WTC11 (cell line): Measurements from ENCODE around the gene PFKP. TPM values are rescaled to one million over a fixed set of nuclear protein-coding genes. Genes with fewer than 3 reads are reported as not detected.

Source experiments
- ATAC-seq: fragments of 200-7000 bp; cut with Tn5 transposase; 2 replicates; pipeline ENCODE4 v1.10.0; 2021; ENCODE audit warnings: mild to moderate bottlenecking, moderate library complexity
- CTCF ChIA-PET: fragments of 300-600 bp; sonication (Branson Sonifier 250); formaldehyde crosslinking; loops from one replicate; lab custom pipeline; 2021; ENCODE audit warnings: antibody characterized with exemption; lab: Charles Lee
- POLR2A ChIA-PET: fragments of 350-600 bp; sonication (Branson Sonifier 250); formaldehyde crosslinking; loops from one replicate; lab custom pipeline; 2021; ENCODE audit warnings: antibody characterized with exemption; lab: Charles Lee
- DNase-seq: peaks from one replicate; pipeline ENCODE4 v3.0.0; 2021; ENCODE audit warnings: low spot score
- H3K27ac Mint-ChIP-seq: 2 replicates; pipeline ENCODE4 v1.8.0; 2021; ENCODE audit warnings: mixed read lengths
- H3K27me3 Mint-ChIP-seq: 2 replicates; pipeline ENCODE4 v1.8.0; 2021; ENCODE audit warnings: low read depth, mild to moderate bottlenecking, moderate library complexity, mixed read lengths
- H3K36me3 Mint-ChIP-seq: 2 replicates; pipeline ENCODE4 v1.8.0; 2021; ENCODE audit warnings: mixed read lengths
- H3K4me1 Mint-ChIP-seq: 2 replicates; pipeline ENCODE4 v1.8.0; 2022; ENCODE audit warnings: mixed read lengths
- H3K4me3 Mint-ChIP-seq: 2 replicates; pipeline ENCODE4 v1.8.0; 2021; ENCODE audit warnings: mild to moderate bottlenecking, moderate library complexity, mixed read lengths
- H3K9me3 Mint-ChIP-seq: 2 replicates; pipeline ENCODE4 v1.8.0; 2021; ENCODE audit warnings: mixed read lengths
- HMGXB4 ChIP-seq: sonication (generic); formaldehyde crosslinking; IDR thresholded peaks from 2 replicates; pipeline ENCODE4 v1.8.1; 2023; ENCODE audit warnings: mild to moderate bottlenecking, moderate library complexity, missing genetic modification reagents
- JAZF1 ChIP-seq: fragments of 250-450 bp; sonication (Bioruptor Pico); IDR thresholded peaks from 2 replicates; pipeline ENCODE4 v1.9.0; 2021; ENCODE audit warnings: moderate library complexity, mild to moderate bottlenecking, inconsistent platforms
- NR3C1 ChIP-seq: sonication (generic); formaldehyde crosslinking; conservative IDR thresholded peaks from 2 replicates; pipeline ENCODE4 v1.8.1; 2023; ENCODE audit warnings: low read depth, mild to moderate bottlenecking, missing genetic modification reagents
- RELA ChIP-seq: sonication (generic); formaldehyde crosslinking; IDR thresholded peaks from 2 replicates; pipeline ENCODE4 v1.8.1; 2022; ENCODE audit warnings: missing genetic modification reagents, mild to moderate bottlenecking, borderline replicate concordance
- RORB ChIP-seq: fragments of 250-450 bp; sonication (Bioruptor Pico); IDR thresholded peaks from 2 replicates; pipeline ENCODE4 v1.9.0; 2021; ENCODE audit warnings: mild to moderate bottlenecking
- STAT6 ChIP-seq: sonication (generic); formaldehyde crosslinking; conservative IDR thresholded peaks from 2 replicates; pipeline ENCODE4 v1.8.1; 2023; ENCODE audit warnings: mild to moderate bottlenecking, low read depth, missing genetic modification reagents, moderate library complexity
- ZNF281 ChIP-seq: sonication (generic); formaldehyde crosslinking; IDR thresholded peaks from 2 replicates; pipeline ENCODE4 v1.8.0; 2023; ENCODE audit warnings: mild to moderate bottlenecking, missing genetic modification reagents
- ZNF532 ChIP-seq: fragments of 250-450 bp; sonication (Bioruptor Pico); IDR thresholded peaks from 2 replicates; pipeline ENCODE4 v1.9.0; 2021; ENCODE audit warnings: mild to moderate bottlenecking, borderline replicate concordance
- total RNA-seq: library from RNA; stranded (reverse); gene quantifications from 3 replicates; pipeline ENCODE4 v1.2.3, GENCODE V29; 2021
- TF ChIP-seq, protein P1 (sequence below): sonication (generic); formaldehyde crosslinking; IDR thresholded peaks from 2 replicates; pipeline ENCODE4 v1.8.1; 2023; ENCODE audit warnings: mild to moderate bottlenecking, missing genetic modification reagents, borderline replicate concordance
- TF ChIP-seq, protein P2 (sequence below): sonication (generic); formaldehyde crosslinking; IDR thresholded peaks from 2 replicates; pipeline ENCODE4 v1.8.1; 2022; ENCODE audit warnings: missing genetic modification reagents, borderline replicate concordance
- TF ChIP-seq, protein P3 (sequence below): fragments of 250-450 bp; sonication (Bioruptor Pico); IDR thresholded peaks from 2 replicates; pipeline ENCODE4 v1.8.0; 2021; ENCODE audit warnings: mild to moderate bottlenecking

The PFKP gene
- total RNA-seq, 1 experiment from 2014 or later, result 127 TPM

GRCh38 chr10:3122034-3122433, 54.7 kb downstream of the PFKP start:
- Mint-ChIP-seq H3K27ac (no peak overlapping the region), H3K27me3 (no peaks in the 10 kb centered on the region), H3K36me3 (peaks cover 60% of the 10 kb centered on the region), H3K4me1 (no peaks in the 10 kb centered on the region), H3K4me3 (no peak overlapping the region), H3K9me3 (no peaks in the 10 kb centered on the region)
- no peak for DNase-seq
- ChIA-PET CTCF (interaction anchor here (0.7 kb wide), 1 partner anchor 88 kb away, joined by 6 read pairs; no protein-coding TSS in a partner anchor), POLR2A (no interaction called here)
- ATAC-seq, result no peak
- TF ChIP-seq HMGXB4 (CRISPR knock-in tag) (no peak), RELA (no peak), ZNF281 (no peak)
- TF ChIP-seq, protein P1, sequence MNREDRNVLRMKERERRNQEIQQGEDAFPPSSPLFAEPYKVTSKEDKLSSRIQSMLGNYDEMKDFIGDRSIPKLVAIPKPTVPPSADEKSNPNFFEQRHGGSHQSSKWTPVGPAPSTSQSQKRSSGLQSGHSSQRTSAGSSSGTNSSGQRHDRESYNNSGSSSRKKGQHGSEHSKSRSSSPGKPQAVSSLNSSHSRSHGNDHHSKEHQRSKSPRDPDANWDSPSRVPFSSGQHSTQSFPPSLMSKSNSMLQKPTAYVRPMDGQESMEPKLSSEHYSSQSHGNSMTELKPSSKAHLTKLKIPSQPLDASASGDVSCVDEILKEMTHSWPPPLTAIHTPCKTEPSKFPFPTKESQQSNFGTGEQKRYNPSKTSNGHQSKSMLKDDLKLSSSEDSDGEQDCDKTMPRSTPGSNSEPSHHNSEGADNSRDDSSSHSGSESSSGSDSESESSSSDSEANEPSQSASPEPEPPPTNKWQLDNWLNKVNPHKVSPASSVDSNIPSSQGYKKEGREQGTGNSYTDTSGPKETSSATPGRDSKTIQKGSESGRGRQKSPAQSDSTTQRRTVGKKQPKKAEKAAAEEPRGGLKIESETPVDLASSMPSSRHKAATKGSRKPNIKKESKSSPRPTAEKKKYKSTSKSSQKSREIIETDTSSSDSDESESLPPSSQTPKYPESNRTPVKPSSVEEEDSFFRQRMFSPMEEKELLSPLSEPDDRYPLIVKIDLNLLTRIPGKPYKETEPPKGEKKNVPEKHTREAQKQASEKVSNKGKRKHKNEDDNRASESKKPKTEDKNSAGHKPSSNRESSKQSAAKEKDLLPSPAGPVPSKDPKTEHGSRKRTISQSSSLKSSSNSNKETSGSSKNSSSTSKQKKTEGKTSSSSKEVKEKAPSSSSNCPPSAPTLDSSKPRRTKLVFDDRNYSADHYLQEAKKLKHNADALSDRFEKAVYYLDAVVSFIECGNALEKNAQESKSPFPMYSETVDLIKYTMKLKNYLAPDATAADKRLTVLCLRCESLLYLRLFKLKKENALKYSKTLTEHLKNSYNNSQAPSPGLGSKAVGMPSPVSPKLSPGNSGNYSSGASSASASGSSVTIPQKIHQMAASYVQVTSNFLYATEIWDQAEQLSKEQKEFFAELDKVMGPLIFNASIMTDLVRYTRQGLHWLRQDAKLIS (CRISPR knock-in tag), result no peak
- TF ChIP-seq, protein P2, sequence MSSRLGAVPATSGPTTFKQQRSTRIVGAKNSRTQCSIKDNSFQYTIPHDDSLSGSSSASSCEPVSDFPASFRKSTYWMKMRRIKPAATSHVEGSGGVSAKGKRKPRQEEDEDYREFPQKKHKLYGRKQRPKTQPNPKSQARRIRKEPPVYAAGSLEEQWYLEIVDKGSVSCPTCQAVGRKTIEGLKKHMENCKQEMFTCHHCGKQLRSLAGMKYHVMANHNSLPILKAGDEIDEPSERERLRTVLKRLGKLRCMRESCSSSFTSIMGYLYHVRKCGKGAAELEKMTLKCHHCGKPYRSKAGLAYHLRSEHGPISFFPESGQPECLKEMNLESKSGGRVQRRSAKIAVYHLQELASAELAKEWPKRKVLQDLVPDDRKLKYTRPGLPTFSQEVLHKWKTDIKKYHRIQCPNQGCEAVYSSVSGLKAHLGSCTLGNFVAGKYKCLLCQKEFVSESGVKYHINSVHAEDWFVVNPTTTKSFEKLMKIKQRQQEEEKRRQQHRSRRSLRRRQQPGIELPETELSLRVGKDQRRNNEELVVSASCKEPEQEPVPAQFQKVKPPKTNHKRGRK (CRISPR knock-in tag), result no peak

- no peak for ATAC-seq
- H3K9me3 Mint-ChIP-seq, result no peaks in the 10 kb centered on the region
- peaks cover 58% of the 10 kb centered on the region for H3K36me3 Mint-ChIP-seq
- DNase-seq, result no peak
- POLR2A ChIA-PET, result no interaction called here
- H3K4me3 Mint-ChIP-seq, result no peak overlapping the region
- CTCF ChIA-PET, result no interaction called here
- H3K27ac Mint-ChIP-seq, result no peak overlapping the region
- no peaks in the 10 kb centered on the region for H3K27me3 Mint-ChIP-seq
- H3K4me1 Mint-ChIP-seq, result no peaks in the 10 kb centered on the region
- TF ChIP-seq JAZF1 (CRISPR knock-in tag) (no peak), STAT6 (no peak), NR3C1 (CRISPR knock-in tag) (no peak), ZNF532 (CRISPR knock-in tag) (no peak), RORB (CRISPR knock-in tag) (no peak)
- TF ChIP-seq, protein P3, sequence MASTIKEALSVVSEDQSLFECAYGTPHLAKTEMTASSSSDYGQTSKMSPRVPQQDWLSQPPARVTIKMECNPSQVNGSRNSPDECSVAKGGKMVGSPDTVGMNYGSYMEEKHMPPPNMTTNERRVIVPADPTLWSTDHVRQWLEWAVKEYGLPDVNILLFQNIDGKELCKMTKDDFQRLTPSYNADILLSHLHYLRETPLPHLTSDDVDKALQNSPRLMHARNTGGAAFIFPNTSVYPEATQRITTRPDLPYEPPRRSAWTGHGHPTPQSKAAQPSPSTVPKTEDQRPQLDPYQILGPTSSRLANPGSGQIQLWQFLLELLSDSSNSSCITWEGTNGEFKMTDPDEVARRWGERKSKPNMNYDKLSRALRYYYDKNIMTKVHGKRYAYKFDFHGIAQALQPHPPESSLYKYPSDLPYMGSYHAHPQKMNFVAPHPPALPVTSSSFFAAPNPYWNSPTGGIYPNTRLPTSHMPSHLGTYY (CRISPR knock-in tag), result no peak
Measured at GRCh38 chr10:3122486-3123205, 55.3 kb downstream of the PFKP start.
